22Rv1 (cell line): ENCODE data around the gene SHANK1.

Source experiments
- CTCF ChIP-seq: fragments of 450-650 bp; IDR thresholded peaks from 2 replicates; pipeline ENCODE4 v1.5.1; 2017; ENCODE audit warnings: mild to moderate bottlenecking
- ZFX ChIP-seq: fragments of 450-650 bp; IDR thresholded peaks from 2 replicates; pipeline ENCODE4 v1.6.1; 2017; ENCODE audit warnings: antibody characterized with exemption, borderline replicate concordance

GRCh38 chr19:50690439-50690838, 29.2 kb downstream of the SHANK1 start:
- TF ChIP-seq CTCF (no peak), ZFX (no peak)
